Neural progenitor cell (in vitro differentiated cells): ENCODE data around the gene CCL18.

ENCODE experiments used
- CTCF ChIP-seq: fragments of 200-600 bp; sonication (generic); IDR thresholded peaks from 2 replicates; pipeline ENCODE4 v1.5.1; 2017; ENCODE audit warnings: antibody characterized with exemption, mild to moderate bottlenecking
- EZH2 ChIP-seq: fragments of 200-600 bp; sonication (generic); IDR thresholded peaks from 2 replicates; pipeline ENCODE4 v1.6.1; 2017; ENCODE audit warnings: antibody characterized with exemption, mild to moderate bottlenecking, moderate library complexity
- EZH2phosphoT487 ChIP-seq: fragments of 200-600 bp; sonication (generic); IDR thresholded peaks from 2 replicates; pipeline ENCODE4 v1.6.1; 2017; ENCODE audit warnings: antibody characterized with exemption

- no peak for TF ChIP-seq CTCF
- no peak for TF ChIP-seq EZH2phosphoT487
- no peak for TF ChIP-seq EZH2
These were observed 54.6 kb downstream of the CCL18 start for GRCh38 chr17:36118477-36119353.
